Breast epithelium (tissue), 3 donors: Measurements from ENCODE around the gene ROR1.

Experiments used
- CTCF ChIP-seq, 3 donors: fragments of 450-650 bp; IDR thresholded peaks; one replicate each; pipeline ENCODE4 v1.5.1; 2016 to 2017; ENCODE audit warnings: antibody characterized with exemption in 3 of 3, mild to moderate bottlenecking in 3 of 3, moderate library complexity in 3 of 3
- POLR2A ChIP-seq: fragments of 450-650 bp; IDR thresholded peaks from one replicate; pipeline ENCODE4 v1.6.1; 2016; ENCODE audit warnings: antibody characterized with exemption, mild to moderate bottlenecking, moderate library complexity

GRCh38 chr1:63807046-63807445 lies 33.2 kb downstream of the ROR1 start:
- TF ChIP-seq POLR2A (no peak), CTCF (IDR thresholded peaks at IDR 0.05) (no peak)
